ENCODE data around the gene EHD1. TPM values are rescaled to one million over a fixed set of nuclear protein-coding genes. Genes with fewer than 3 reads are reported as not detected.
"Not testable (repeated sequence)": the region's sequence is repeated elsewhere in the genome, so short reads cannot be mapped to it uniquely, and the experiment has no call there.

The EHD1 gene
- total RNA-seq, 1 experiment from 2014 or later: 73.5 TPM

DNA sequence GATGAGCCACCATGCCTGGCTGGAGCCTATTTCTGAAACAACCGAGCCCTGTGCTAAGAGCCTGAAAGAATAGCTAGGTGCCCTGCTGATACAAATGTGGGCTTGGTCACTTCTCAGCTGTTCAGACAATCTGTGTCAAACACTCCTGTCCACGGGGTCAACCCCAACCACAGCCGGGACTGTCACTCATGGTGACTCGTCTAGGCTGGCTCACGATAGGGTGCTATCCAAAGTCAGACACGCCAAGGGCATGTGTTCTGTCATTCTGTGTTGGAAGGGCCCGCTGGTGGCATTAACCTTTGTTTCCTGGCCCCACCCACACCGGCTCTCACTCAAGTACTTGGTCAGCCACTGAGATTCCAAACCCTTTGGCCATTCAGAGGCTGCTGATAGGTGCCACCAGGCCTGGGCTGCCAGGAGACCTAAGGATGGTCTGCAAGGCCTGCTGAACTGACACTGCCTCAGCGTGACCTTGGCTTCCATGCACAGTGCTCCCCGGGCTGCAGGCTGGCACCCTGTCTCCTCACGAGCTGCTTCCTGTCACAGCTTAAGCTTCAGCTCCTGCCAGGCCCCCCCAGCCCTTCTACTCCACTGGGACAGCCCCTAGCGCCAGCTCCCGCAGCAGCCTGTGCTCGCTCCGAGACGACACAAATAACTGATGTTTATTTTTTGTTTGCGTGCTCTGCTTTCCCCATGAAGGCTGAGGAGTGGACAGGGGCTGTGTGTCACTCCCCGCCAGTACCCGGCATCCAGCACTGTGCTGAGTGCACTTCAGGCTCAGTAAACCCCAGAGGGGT, 19.8 kb downstream of the EHD1 start:
- DNase-seq (ENCODE audit: low read depth): peak; percentile 92

DNA sequence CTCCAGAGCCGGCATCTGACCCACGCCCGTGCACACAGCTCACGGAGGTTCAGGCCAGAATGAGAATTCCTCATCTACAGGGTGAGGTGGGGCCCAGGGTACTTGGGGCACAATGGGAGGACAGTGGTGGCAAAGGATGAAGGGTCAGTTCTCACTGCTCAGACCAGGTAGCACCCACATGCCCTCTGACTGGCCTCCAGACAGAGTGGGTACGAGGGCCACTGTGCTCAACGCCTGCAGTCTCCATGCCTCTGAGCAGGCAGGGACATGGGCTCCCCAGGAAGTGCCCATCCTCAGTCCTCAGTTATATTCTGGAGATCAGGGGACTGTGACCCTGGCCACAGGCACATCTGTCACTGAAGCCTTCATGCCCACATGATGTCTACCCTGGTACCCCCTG, 20.9 kb downstream of the EHD1 start:
- no peak for DNase-seq (ENCODE audit: low read depth)

DNA sequence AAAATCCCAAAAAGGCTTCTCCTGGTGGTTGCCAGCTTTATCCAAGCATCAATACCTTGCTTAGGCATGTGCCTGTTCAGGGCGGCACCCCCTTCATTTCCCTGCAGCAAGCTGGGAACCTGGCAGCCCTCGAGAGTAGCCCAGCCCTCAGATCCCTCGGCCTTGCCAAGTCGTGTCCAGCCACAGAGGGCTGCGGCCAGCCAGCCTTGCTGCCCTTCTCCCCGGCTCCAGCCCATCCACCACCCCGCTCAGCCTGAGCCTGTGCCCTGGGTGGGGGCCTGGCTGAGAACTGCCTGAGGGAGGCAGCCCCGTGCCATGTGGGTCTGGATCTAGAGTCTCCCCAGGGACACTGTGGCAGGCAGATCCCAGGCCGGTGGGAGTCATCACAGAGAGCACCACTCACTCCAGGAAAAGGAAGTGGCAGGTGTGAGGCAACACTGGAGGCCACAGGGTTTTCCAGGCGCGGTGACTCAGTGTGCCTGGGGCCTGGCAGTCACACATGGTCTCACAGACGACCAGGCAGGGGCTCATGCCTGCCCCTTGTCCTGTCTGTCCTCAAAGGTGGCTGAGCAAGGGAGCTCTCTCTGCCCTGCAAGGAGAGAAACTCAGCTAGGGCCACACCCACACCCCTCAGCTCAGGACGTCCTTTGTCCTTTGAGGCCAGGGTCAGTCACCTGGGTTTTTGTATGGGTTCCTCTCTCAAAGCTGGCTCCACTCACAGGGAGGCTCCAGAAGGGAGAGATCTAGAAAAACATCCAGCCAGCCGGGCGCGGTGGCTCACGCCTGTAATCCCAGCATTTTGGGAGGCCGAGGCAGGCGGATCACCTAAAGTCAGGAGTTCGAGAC, 21.8 kb downstream of the EHD1 start:
- DNase-seq (ENCODE audit: low read depth): peak; percentile 96

DNA sequence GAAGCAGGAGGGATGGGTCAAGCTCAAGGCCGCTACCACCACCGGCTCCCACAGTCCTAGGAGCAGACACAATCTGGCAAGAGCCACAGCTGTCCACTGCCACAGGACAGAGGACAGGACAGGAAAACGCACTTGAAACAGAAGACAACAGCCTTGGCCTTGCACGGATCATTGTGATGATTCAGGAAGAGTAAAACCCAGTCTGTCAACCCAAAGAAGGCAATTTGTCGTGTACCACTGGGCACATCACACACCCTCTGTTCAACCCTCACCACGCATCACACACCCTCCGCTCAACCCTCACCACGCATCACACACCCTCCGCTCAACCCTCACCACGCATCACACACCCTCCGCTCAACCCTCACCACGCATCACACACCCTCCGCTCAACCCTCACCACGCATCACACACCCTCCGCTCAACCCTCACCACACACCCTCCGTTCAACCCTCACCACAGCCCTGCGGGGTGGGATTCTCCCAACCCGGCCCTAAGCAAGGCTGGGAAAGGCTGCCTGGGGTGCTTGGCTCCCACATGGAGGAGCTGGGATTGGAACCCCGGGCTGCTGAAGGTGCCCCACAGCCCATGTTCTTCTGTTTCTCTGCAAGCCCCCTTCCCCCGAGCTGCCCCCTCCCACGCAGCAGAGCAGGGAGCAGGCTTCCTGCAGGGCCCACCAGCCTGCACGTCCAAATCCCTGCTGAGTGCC, 22.7 kb downstream of the EHD1 start:
- DNase-seq (ENCODE audit: low read depth): peak; percentile 44

GRCh38 chr11:64854534-64855502, 23.6 kb downstream of the EHD1 start:
- DNase-seq (ENCODE audit: low read depth): peak; percentile 97

DNA sequence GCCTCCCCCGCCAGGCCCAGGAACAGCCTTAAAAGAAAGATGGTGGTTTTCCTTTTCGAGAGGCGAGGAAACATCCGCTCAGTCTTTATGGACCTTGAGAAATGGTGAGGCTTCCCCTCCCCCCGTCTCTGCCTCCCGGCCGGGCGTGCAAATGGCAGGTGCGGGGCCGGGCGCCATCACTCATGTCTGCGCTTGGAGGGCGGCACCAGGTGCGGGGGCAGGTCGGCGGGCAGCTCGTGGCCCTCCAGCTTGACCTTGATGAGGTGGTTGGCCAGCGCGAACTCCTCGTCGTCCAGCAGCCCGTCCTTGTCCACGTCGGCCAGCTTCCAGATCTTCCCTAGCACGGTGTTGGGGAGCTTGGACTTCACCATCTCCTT, 24.3 kb downstream of the EHD1 start:
- DNase-seq (ENCODE audit: low read depth): no peak

- DNase-seq (ENCODE audit: low read depth): no peak
These were observed 24.7 kb downstream of the EHD1 start for GRCh38 chr11:64853709-64854108.

DNA sequence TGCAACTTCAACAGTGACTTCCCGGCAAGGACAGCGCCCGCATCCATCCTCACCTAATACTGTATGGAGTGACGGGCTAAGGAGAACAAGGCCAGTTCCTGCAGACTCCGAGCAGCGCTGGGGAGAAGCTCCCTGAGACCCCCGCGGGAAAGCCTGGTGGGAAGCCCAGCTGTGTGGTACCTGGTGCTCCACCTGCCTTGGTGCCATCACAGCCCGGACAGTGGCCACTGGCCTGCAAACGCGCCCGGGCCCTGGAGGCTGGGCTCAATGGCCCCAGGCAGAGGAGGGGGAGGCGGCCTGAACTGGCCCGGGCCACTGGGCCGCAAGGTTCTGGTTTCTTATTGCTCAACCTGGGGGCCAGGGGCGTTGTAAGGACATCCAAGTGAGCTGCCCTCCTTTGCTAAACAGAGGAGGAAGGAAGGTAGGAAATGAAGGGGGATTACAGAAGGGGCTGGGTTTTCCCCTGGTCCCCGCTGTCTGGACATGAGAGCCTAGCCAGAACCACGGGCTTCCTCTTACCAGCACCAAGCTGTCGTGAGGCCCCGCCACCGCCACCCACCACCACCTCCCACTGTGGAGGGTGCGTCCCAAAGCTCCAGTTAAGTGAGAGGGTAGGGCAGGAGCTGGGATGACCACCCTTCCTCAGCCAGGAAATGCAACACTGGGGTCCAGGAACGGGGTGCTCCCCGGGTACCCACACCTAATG, 25.5 kb downstream of the EHD1 start:
- no peak for DNase-seq (ENCODE audit: low read depth)

GRCh38 chr11:64851831-64852351, 26.5 kb downstream of the EHD1 start:
- DNase-seq (ENCODE audit: low read depth): no peak

- DNase-seq (ENCODE audit: low read depth): no peak
These were observed 27.3 kb downstream of the EHD1 start for GRCh38 chr11:64850979-64851567.

GRCh38 chr11:64849598-64850356, 28.6 kb downstream of the EHD1 start:
- DNase-seq (ENCODE audit: low read depth): no peak

DNA sequence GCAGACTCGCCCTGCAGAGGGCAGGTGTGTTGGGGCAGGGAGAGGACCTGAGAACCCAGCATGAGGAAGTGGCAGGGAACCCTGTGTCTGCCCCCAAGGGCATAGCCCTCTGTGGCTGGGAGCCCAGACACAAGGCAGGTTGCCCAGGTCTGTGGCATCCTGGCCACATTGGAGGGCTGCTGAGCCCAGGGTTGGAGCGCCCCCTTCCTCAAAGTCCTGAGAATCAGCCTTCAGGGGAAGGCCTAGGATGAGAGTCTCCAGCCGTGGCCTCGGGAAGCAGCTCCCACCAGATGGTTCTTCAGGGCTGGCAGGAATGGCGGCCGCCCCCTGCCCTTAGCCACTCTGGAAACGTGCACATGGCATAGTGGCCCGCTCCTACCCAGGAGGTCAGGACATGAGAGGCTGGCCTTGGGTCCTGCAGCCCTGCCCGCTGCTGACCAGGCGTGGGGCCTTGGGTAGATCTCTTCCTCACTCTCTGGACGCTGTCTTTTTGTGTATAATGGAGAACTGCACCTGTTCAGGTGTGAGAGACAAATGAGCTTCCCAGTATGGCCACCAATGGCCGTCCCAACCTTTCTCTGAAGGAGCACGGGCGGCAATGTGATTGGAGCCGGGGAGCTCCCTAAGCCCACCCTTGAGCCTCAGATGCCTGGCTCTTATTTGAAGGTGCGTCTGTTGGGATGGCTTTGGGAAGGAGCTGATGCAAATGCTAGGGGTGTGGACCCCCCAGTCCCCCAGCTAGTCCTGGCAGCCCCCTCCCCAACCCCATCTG, 29.4 kb downstream of the EHD1 start:
- DNase-seq (ENCODE audit: low read depth): no peak

DNA sequence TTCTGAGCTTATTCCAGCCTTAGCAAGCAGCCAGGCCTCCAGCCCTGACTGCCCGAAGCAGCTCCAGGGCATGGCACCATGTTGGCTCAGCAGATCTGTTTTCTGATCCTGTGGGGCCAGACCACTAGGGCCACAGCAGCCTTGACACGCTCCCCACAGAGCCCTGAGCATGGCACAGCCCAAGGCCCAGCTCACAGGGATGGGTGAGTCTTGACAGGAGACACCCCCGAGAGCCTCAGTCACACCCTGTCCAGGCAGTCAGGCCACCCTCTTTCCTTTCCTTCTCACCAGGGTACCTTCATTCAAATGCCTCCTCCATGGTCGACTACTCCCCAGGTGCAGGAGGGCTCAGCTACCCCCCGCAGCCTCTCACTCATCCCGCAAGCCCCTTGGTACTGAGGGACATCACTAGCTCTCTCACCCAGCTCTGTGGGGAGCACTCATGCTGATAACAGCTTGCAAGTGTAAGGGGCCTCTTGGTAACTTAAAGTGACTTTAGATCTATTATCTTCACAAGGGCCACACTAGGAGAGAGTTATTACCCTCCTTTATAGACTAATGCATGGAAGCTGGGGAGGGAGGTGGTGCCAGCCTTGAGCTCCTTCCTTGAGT, 30.1 kb downstream of the EHD1 start:
- DNase-seq (ENCODE audit: low read depth): no peak

DNA sequence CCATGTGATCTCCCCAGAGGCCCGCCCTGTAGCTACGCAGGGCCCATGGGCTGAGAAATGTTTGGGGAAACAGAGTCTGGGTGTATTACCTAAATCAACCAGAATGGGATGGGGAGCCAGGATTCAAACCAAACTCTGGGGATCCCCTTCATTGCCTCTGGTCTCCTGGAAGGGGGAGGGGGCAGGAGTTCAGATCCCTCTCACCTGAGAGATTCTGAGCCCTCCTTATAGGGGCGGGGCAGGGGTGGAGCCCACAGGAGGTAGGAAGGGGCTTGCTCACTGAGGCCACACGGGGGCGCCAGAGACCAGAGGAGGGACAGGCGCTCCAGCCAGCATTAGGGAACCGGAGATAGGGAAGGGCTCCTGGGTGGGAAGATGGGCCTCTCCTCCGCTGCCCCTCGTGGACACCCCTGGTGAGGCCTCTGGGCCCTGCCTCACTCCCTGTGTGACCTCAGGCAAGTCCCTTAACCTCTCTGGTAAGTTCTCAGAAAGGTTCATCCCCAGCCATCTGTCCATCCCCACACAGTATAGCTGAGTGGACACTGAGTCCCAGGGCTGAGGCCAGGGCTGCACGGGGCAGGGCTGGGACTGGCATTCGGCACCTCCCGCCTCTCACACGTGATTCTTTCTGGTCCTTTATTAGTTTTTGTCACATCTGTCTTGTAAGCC, 31.3 kb downstream of the EHD1 start:
- peak; percentile 89 for DNase-seq (ENCODE audit: low read depth)

GRCh38 chr11:64845776-64846129, 32.7 kb downstream of the EHD1 start:
- DNase-seq (ENCODE audit: low read depth): not testable (repeated sequence)

GRCh38 chr11:64845129-64845775, 33.2 kb downstream of the EHD1 start:
- DNase-seq (ENCODE audit: low read depth): no peak

Measured in LHCN-M2 (cell line).